AG09309 (cell line): ENCODE results near the gene DTNBP1.

Source experiments
- DNase-seq: peaks from one replicate; pipeline ENCODE4 v3.0.0-alpha.2; 2010; ENCODE audit warnings: low read depth
- H3K4me3 ChIP-seq: 2 replicates; pipeline ENCODE4 v1.5.1; 2011; ENCODE audit warnings: mild to moderate bottlenecking, low read depth, low read length, moderate library complexity; ENCODE audit not compliant: control insufficient read depth
- TF ChIP-seq, protein P1 (sequence below): IDR thresholded peaks from 2 replicates; pipeline ENCODE4 v1.5.1; 2011; ENCODE audit warnings: mild to moderate bottlenecking, low read depth, low read length, inconsistent platforms; ENCODE audit not compliant: insufficient read depth, control insufficient read depth; ENCODE audit errors: missing control alignments

Gene DTNBP1

DNA sequence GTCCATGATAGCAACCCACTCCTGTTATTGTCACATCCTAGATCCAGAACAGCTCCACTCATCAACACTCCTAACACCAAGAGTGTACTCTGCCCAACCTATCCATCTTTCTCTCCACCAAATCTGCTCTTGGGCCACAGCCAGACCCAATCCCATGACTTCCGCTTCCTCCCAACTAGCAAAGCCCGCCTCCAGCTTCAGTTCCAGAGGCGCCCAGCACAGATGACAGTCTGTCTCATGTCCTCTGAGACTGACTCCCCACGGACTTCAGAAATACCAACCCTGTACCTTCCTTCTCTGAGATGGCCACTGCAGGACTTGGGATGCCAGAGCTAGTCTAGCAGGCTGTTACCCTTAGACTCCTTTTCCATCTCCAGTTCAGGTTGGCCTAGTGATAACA, 48.6 kb downstream of the DTNBP1 start:
- H3K4me3 ChIP-seq = no peak overlapping the region
- no peak for DNase-seq
- TF ChIP-seq, protein P1, sequence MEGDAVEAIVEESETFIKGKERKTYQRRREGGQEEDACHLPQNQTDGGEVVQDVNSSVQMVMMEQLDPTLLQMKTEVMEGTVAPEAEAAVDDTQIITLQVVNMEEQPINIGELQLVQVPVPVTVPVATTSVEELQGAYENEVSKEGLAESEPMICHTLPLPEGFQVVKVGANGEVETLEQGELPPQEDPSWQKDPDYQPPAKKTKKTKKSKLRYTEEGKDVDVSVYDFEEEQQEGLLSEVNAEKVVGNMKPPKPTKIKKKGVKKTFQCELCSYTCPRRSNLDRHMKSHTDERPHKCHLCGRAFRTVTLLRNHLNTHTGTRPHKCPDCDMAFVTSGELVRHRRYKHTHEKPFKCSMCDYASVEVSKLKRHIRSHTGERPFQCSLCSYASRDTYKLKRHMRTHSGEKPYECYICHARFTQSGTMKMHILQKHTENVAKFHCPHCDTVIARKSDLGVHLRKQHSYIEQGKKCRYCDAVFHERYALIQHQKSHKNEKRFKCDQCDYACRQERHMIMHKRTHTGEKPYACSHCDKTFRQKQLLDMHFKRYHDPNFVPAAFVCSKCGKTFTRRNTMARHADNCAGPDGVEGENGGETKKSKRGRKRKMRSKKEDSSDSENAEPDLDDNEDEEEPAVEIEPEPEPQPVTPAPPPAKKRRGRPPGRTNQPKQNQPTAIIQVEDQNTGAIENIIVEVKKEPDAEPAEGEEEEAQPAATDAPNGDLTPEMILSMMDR = no peak

DNA sequence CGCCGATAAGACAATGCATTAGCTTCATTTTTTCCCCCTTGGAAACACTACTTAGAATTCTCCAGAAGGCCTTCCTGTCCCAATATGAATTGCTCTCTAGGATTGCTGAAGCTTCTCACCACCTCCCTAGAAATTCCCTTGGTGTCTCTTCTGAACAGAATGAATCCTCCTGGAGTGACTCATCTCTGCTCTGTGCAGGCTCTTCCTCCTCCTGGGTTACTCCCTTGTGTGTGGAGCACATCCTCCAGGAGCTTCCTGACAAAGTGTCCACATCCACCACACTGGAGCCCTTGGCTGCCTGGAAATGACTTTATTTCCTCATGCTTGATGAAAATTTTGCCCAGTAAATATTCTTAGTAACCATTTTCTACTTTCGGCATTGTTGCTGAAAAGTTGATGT, 54.4 kb downstream of the DTNBP1 start:
- TF ChIP-seq, protein P1 = no peak
- DNase-seq = peak; percentile 39
- no peak overlapping the region for H3K4me3 ChIP-seq

DNA sequence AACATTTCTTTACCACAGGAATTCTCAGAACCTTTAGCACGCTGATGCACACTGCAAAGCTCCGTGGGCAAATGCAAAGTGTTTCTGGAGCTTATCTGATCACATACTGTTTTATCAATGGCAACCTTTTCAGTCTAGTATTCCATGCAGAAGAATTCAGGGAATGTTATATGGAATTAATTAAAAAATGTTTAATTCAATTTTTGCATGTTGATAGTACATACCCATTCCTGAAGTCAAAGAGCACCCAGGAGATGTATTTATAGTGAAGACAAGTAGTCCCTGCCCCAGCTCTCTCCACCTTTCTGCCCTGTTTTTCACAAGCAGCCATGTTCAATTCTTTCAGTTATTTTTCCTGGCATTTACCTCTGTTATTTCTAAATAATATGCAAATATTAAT, 55.2 kb downstream of the DTNBP1 start:
- DNase-seq = no peak
- TF ChIP-seq, protein P1 = no peak
- H3K4me3 ChIP-seq = no peak overlapping the region

DNA sequence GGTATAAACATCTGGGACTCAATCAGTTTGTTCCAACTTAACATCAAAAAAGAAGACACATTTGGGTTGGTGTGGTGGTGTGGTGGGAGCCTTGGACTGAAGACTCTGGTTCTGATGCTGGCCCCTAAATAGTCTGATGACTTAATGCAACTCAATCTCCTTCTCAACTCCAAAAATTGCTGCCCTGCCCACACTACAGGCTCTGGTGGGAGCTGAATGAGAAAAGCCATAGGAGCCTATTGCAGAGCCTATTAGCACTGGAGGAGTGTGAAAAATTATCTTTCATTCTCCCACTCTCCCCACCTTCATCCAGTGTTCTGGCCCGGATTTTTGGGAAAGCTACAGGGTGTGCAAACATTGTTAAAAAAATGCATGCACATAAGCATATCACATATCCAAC, 56.5 kb downstream of the DTNBP1 start:
- H3K4me3 ChIP-seq = no peak overlapping the region
- TF ChIP-seq, protein P1 = no peak
- DNase-seq = no peak

DNA sequence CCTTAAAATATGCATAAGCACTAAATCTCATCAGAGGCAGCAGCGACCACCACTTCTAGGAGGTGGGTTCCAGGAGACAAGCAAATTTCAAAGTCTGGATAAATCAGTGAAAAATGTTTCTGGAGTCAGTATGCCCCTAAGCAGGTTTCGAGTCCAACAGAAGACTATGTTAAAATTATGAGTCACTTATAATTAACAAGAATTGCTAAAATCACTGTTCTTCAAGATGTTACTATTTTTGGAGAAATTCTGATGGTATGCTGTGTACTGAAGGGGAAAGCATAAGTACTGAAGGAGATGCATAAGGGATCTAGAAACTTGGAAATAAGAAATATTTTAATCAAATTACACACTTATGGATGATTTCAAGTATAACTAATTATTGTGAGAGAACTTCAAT, 58.0 kb downstream of the DTNBP1 start:
- no peak for DNase-seq
- TF ChIP-seq, protein P1 = no peak

DNA sequence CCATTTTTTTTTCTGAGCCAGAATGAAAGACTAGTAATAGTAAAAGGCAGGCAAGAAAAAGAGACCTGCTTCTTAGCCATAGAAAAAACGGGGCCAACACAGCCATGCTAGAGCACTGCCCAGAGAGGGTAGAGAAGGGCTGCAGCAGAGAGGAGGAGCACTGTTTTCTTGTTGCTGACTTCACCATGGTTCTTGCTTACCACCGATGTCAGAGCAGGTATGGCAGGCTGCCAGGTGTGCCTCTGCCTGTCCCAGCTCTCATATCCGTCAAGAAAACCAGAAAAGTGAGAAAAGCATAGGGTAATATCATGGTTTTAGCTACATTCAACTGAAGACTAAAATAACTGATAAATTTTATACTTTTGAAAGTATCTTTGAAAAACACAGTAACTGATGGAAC, 60.7 kb downstream of the DTNBP1 start:
- H3K4me3 ChIP-seq = no peak overlapping the region
- TF ChIP-seq, protein P1 = no peak
- no peak for DNase-seq

More for the DNA sequence above, 58.0 kb downstream of the DTNBP1 start:
- no peak overlapping the region for H3K4me3 ChIP-seq

DNA sequence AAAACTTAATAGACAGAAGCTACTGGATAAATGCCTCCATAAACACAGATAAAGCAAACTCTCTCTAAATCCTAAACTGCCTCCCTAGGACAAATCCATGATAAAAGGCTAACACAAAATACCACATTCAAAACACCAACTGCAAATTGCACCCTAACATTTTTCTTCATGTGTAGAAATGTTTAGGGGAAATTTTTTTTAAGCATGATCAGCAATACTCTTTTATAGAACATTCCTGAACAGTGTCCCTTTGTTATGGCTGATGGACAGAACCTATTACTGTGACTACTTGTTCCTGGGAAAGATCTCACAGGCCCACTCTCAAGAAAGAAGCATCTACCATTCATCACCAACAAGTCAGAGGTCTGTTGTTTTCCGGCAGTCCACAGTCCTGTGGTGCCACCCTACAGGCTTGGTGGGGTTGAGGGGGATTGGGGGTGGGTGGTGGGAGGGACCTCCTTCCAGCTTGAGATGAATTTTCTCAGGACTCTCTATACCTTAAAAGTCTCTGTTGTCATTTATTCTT, 64.5 kb downstream of the DTNBP1 start:
- no peak for DNase-seq
- TF ChIP-seq, protein P1 = no peak

More for the DNA sequence above, 64.5 kb downstream of the DTNBP1 start:
- no peak overlapping the region for H3K4me3 ChIP-seq
